Left lung (tissue), 10 donors: Measurements from ENCODE around the gene GLRX2. TPM values are rescaled to one million over a fixed set of nuclear protein-coding genes. Genes with fewer than 3 reads are reported as not detected.

Experiments used
- ATAC-seq: fragments of 200-7000 bp; cut with Tn5 transposase; one replicate; pipeline ENCODE4 v1.9.1; 2020; ENCODE audit warnings: moderate library complexity
- DNase-seq, 4 donors: peaks; one replicate each; pipeline ENCODE4 v3.0.0-alpha.2; 2013 to 2020
- H3K27ac ChIP-seq, 2 donors: fragments of 200-600 bp; sonication (generic) in 1 of 2; one replicate each; pipeline versions ENCODE4 v1.5.0 to v1.8.0; 2020 to 2021
- H3K27me3 ChIP-seq, 2 donors: fragments of 200-600 bp; sonication (generic) in 1 of 2; one replicate each; pipeline versions ENCODE4 v1.5.0 to v1.8.0; 2020 to 2021
- H3K36me3 ChIP-seq, 2 donors: fragments of 200-600 bp; sonication (generic) in 1 of 2; one replicate each; pipeline versions ENCODE4 v1.5.0 to v1.8.0; 2020 to 2021
- H3K4me1 ChIP-seq, 2 donors: fragments of 200-600 bp; one replicate each; pipeline ENCODE4 v1.8.0; 2021
- H3K4me3 ChIP-seq, 2 donors: fragments of 200-600 bp; sonication (generic) in 1 of 2; one replicate each; pipeline versions ENCODE4 v1.5.0 to v1.8.0; 2020 to 2021; ENCODE audit warnings: mild to moderate bottlenecking in 1 of 2
- H3K9me3 ChIP-seq, 2 donors: fragments of 200-600 bp; sonication (generic) in 1 of 2; one replicate each; pipeline versions ENCODE4 v1.5.0 to v1.8.0; 2020 to 2021
- CTCF ChIP-seq, 2 donors: fragments of 200-600 bp; sonication (generic) in 1 of 2; IDR thresholded peaks; one replicate each; pipeline versions ENCODE4 v1.5.0 to v1.8.0; 2021; ENCODE audit warnings: antibody characterized with exemption in 2 of 2
- intact Hi-C, 2 donors: fragments of 100-400 bp; cut with DNase I; formaldehyde crosslinking; loops; one replicate each; pipeline versions ENCODE4 v1.11.2 to v1.14.2; 2022
- polyA plus RNA-seq, 6 donors: library from polyadenylated mRNA; unstranded; fragments of 120-200 nt; gene quantifications; one replicate each; pipeline ENCODE4 v1.2.1, GENCODE V29; 2013; ENCODE audit not compliant: insufficient read length in 6 of 6
- total RNA-seq, 2 donors: library from RNA; stranded (reverse); fragmentation: NEBNext Ultra II Directional; extraction: Animal tissue kit (Norgen Biotek cat#: 25700); gene quantifications; one replicate each; pipeline ENCODE4 v1.2.1, GENCODE V29; 2021
- donor health status: DM: no; HTN: yes; CAD: no.
- donor health status: DM: no; HTN: no; CAD: no.

Gene GLRX2
- total and polyA plus RNA-seq, 8 donors = 11.0 to 24.7 (median 13.4) TPM

DNA sequence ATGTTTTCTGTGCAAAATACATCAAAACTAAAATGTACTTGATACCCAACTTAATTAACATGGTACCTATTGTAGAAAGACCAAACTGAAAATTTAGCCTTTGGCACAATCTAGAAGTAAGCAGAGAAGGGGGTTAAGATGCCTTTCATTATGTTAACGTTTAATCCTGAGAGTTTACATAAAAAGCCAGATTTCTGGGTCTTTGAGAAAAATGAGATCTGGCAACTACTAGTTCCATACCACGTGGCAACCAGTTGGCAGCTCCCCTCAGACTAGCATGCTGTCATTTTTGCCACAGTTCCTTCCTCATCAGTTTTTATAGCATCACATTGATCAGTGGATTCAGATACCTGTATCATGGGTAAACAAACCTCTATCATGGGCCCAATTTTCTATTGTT, 44.3 kb downstream of the GLRX2 start:
- DNase-seq = peak in 2 of 4 donors; percentile 5 to 15
- no peaks in the 10 kb centered on the region for H3K9me3 ChIP-seq
- intact Hi-C loops = no loop called here
- peaks cover 11 to 44% of the 10 kb centered on the region in 2 donors for H3K4me1 ChIP-seq
- no peaks in the 10 kb centered on the region for H3K27me3 ChIP-seq
- no peak for TF ChIP-seq CTCF (IDR thresholded peaks at IDR 0.05)
- H3K36me3 ChIP-seq = no peaks in the 10 kb centered on the region
- peak overlapping the region; percentile 93 for H3K27ac ChIP-seq
- H3K4me3 ChIP-seq = peak overlapping the region; percentile 72 to 75
- no peak for ATAC-seq

- Histone ChIP-seq H3K36me3 (no peaks in the 10 kb centered on the region), H3K4me3 (peak overlapping the region; percentile 72 to 75), H3K4me1 (peaks cover 11 to 44% of the 10 kb centered on the region in 2 donors), H3K9me3 (no peaks in the 10 kb centered on the region), H3K27ac (peak overlapping the region; percentile 93), H3K27me3 (no peaks in the 10 kb centered on the region)
- TF ChIP-seq CTCF (IDR thresholded peaks at IDR 0.05) = no peak
- DNase-seq = peak in 2 of 4 donors; percentile 17 to 21
- ATAC-seq = no peak
- intact Hi-C loops = no loop called here
Observed at GRCh38 chr1:193060406-193060805, 44.8 kb downstream of the GLRX2 start.

GRCh38 chr1:193060115-193060403, 45.2 kb downstream of the GLRX2 start:
- Histone ChIP-seq H3K27me3 (no peaks in the 10 kb centered on the region), H3K36me3 (no peaks in the 10 kb centered on the region), H3K9me3 (no peaks in the 10 kb centered on the region), H3K4me1 (peaks cover 11 to 44% of the 10 kb centered on the region in 2 donors), H3K4me3 (peak overlapping the region; percentile 72 to 75), H3K27ac (peak overlapping the region; percentile 93)
- intact Hi-C loops = no loop called here
- ATAC-seq = no peak
- TF ChIP-seq CTCF (IDR thresholded peaks at IDR 0.05) = no peak
- no peak for DNase-seq

- no peaks in the 10 kb centered on the region for H3K9me3 ChIP-seq
- intact Hi-C loops = no loop called here
- no peak for TF ChIP-seq CTCF (IDR thresholded peaks at IDR 0.05)
- DNase-seq (peak; percentile 94 to 98 (median 98)), ATAC-seq (peak; percentile 96)
- H3K27ac ChIP-seq = peak within 1 kb of the TSS; percentile 93
- H3K36me3 ChIP-seq = no peaks in the 10 kb centered on the region
- peaks cover 11 to 44% of the 10 kb centered on the region in 2 donors for H3K4me1 ChIP-seq
- no peaks in the 10 kb centered on the region for H3K27me3 ChIP-seq
- H3K4me3 ChIP-seq = peak within 1 kb of the TSS; percentile 72 to 75
Observed at GRCh38 chr1:193059282-193060114, 45.7 kb downstream of the GLRX2 start, which contains the start of the genes RO60 and UCHL5. RO60 (plus strand) TSS chr1:193059612; CDS start chr1:193069055, 9,443 bp downstream. UCHL5 (minus strand) TSS chr1:193059360; CDS start chr1:193059260, 100 bp downstream.

- Histone ChIP-seq H3K9me3 (no peaks in the 10 kb centered on the region), H3K27me3 (no peaks in the 10 kb centered on the region), H3K4me3 (peak overlapping the region; percentile 72 to 75), H3K36me3 (no peaks in the 10 kb centered on the region), H3K27ac (peak overlapping the region; percentile 93), H3K4me1 (peaks cover 11 to 44% of the 10 kb centered on the region in 2 donors)
- peak; percentile 57 for ATAC-seq
- intact Hi-C loops = no loop called here
- TF ChIP-seq CTCF (IDR thresholded peaks at IDR 0.05) = no peak
- DNase-seq = peak; percentile 39 to 78 (median 66)
Observed at GRCh38 chr1:193058529-193059281, 46.5 kb downstream of the GLRX2 start.
